ENCODE results near the gene TSGA10IP.

The TSGA10IP gene

GRCh38 chr11:65958774-65959420, 13.6 kb downstream of the TSGA10IP start:
- no peak for TF ChIP-seq CTCF (IDR thresholded peaks at IDR 0.05)
- no peak for TF ChIP-seq ZFX (IDR thresholded peaks at IDR 0.05; ENCODE audit: borderline replicate concordance)
- H3K27ac ChIP-seq = no peak overlapping the region

- peak overlapping the region; percentile 85 for H3K27ac ChIP-seq
- TF ChIP-seq CTCF (IDR thresholded peaks at IDR 0.05) = no peak
- no peak for TF ChIP-seq ZFX (IDR thresholded peaks at IDR 0.05; ENCODE audit: borderline replicate concordance)
Observed at GRCh38 chr11:65960824-65961266, 15.6 kb downstream of the TSGA10IP start.

- peak within 1 kb of the TSS; percentile 85 for H3K27ac ChIP-seq
- TF ChIP-seq ZFX (IDR thresholded peaks at IDR 0.05; ENCODE audit: borderline replicate concordance) = no peak
- no peak for TF ChIP-seq CTCF (IDR thresholded peaks at IDR 0.05)
Observed at GRCh38 chr11:65961267-65962140, 16.2 kb downstream of the TSGA10IP start, which contains the start of gene SART1. Gene SART1, plus strand, starts transcription at chr11:65961734. Its CDS starts 47 bp downstream, at chr11:65961781.

GRCh38 chr11:65962141-65962564, 16.9 kb downstream of the TSGA10IP start:
- no peak for TF ChIP-seq CTCF (IDR thresholded peaks at IDR 0.05)
- no peak for TF ChIP-seq ZFX (IDR thresholded peaks at IDR 0.05; ENCODE audit: borderline replicate concordance)
- peak overlapping the region; percentile 85 for H3K27ac ChIP-seq

GRCh38 chr11:65964906-65965305, 19.6 kb downstream of the TSGA10IP start:
- no peak overlapping the region for H3K27ac ChIP-seq
- TF ChIP-seq ZFX (IDR thresholded peaks at IDR 0.05; ENCODE audit: borderline replicate concordance) = no peak

GRCh38 chr11:65965986-65966762, 20.9 kb downstream of the TSGA10IP start:
- no peak overlapping the region for H3K27ac ChIP-seq
- no peak for TF ChIP-seq CTCF (IDR thresholded peaks at IDR 0.05)
- no peak for TF ChIP-seq ZFX (IDR thresholded peaks at IDR 0.05; ENCODE audit: borderline replicate concordance)

- no peak for TF ChIP-seq CTCF (IDR thresholded peaks at IDR 0.05)
Observed at GRCh38 chr11:65967329-65967934, 22.2 kb downstream of the TSGA10IP start.

More at GRCh38 chr11:65967329-65967934, 22.2 kb downstream of the TSGA10IP start:
- no peak overlapping the region for H3K27ac ChIP-seq

Measured in 22Rv1 (cell line).